ENCODE results near the gene AKAP8L. TPM values are rescaled to one million over a fixed set of nuclear protein-coding genes. Genes with fewer than 3 reads are reported as not detected.

AKAP8L gene
- total and polyA plus RNA-seq, 10 of the 15 experiments (the other 5 are each of a cell fraction or from before 2014, with no cell fraction given), result 0.66 to 64.3 (median 40.0) TPM

DNA sequence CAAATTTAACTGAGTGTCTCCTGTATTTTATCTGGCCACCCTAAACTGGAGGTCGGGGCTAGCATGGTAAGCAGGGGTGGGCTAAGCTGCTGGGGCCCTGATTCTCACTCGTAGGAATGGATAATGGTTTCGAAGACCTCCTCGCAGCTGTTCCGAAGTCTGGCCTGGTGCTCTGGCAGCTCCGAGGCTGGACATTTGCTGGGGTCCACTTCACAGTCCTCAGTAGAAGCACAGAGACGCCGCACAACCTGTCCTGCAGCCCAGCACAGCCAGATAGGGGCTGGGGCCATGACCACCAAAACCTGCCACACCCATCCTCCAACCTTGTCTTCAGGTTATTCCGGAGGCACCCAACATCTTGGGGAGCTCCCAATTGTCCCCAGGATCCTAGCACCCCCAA is 37.2 kb upstream of the AKAP8L start (continued):
- TF ChIP-seq, protein P1, sequence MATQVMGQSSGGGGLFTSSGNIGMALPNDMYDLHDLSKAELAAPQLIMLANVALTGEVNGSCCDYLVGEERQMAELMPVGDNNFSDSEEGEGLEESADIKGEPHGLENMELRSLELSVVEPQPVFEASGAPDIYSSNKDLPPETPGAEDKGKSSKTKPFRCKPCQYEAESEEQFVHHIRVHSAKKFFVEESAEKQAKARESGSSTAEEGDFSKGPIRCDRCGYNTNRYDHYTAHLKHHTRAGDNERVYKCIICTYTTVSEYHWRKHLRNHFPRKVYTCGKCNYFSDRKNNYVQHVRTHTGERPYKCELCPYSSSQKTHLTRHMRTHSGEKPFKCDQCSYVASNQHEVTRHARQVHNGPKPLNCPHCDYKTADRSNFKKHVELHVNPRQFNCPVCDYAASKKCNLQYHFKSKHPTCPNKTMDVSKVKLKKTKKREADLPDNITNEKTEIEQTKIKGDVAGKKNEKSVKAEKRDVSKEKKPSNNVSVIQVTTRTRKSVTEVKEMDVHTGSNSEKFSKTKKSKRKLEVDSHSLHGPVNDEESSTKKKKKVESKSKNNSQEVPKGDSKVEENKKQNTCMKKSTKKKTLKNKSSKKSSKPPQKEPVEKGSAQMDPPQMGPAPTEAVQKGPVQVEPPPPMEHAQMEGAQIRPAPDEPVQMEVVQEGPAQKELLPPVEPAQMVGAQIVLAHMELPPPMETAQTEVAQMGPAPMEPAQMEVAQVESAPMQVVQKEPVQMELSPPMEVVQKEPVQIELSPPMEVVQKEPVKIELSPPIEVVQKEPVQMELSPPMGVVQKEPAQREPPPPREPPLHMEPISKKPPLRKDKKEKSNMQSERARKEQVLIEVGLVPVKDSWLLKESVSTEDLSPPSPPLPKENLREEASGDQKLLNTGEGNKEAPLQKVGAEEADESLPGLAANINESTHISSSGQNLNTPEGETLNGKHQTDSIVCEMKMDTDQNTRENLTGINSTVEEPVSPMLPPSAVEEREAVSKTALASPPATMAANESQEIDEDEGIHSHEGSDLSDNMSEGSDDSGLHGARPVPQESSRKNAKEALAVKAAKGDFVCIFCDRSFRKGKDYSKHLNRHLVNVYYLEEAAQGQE (IDR thresholded peaks at IDR 0.05; ENCODE audit: low read depth, low read length), result no peak
- TF ChIP-seq ZNF274 (IDR thresholded peaks at IDR 0.05; ENCODE audit: insufficient read depth, insufficient read length) (no peak), ZNF622 (IDR thresholded peaks at IDR 0.05) (no peak), NR2C1 (IDR thresholded peaks at IDR 0.05) (no peak), NRF1 (conservative IDR thresholded peaks at IDR 0.05; ENCODE audit: low read depth, low read length) (no peak), EZH2 (IDR thresholded peaks at IDR 0.05; ENCODE audit: borderline replicate concordance, control insufficient read depth, low read depth, low read length) (no peak), BCL11A (IDR thresholded peaks at IDR 0.05; ENCODE audit: low read depth, low read length) (no peak), RAD51 (IDR thresholded peaks at IDR 0.05) (no peak), MYC (IDR thresholded peaks at IDR 0.05; ENCODE audit: insufficient read depth, insufficient read length, insufficient replicate concordance, low read length, severe bottlenecking) (no peak), IKZF2 (IDR thresholded peaks at IDR 0.05) (no peak)
- TF ChIP-seq, protein P2, sequence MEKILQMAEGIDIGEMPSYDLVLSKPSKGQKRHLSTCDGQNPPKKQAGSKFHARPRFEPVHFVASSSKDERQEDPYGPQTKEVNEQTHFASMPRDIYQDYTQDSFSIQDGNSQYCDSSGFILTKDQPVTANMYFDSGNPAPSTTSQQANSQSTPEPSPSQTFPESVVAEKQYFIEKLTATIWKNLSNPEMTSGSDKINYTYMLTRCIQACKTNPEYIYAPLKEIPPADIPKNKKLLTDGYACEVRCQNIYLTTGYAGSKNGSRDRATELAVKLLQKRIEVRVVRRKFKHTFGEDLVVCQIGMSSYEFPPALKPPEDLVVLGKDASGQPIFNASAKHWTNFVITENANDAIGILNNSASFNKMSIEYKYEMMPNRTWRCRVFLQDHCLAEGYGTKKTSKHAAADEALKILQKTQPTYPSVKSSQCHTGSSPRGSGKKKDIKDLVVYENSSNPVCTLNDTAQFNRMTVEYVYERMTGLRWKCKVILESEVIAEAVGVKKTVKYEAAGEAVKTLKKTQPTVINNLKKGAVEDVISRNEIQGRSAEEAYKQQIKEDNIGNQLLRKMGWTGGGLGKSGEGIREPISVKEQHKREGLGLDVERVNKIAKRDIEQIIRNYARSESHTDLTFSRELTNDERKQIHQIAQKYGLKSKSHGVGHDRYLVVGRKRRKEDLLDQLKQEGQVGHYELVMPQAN (conservative IDR thresholded peaks at IDR 0.05), result no peak
- TF ChIP-seq, protein P3, sequence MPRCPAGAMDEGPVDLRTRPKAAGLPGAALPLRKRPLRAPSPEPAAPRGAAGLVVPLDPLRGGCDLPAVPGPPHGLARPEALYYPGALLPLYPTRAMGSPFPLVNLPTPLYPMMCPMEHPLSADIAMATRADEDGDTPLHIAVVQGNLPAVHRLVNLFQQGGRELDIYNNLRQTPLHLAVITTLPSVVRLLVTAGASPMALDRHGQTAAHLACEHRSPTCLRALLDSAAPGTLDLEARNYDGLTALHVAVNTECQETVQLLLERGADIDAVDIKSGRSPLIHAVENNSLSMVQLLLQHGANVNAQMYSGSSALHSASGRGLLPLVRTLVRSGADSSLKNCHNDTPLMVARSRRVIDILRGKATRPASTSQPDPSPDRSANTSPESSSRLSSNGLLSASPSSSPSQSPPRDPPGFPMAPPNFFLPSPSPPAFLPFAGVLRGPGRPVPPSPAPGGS (IDR thresholded peaks at IDR 0.05; ENCODE audit: borderline replicate concordance, insufficient read depth, low read depth, low read length, poor library complexity, severe bottlenecking), result no peak
